GM21717 (cell line): ENCODE results near the gene ELANE.

Experiments used
- ATAC-seq: cut with Tn5 transposase; IDR thresholded peaks from one replicate; pipeline ENCODE4 v1.9.1; 2021; ENCODE audit warnings: mild to moderate bottlenecking, moderate library complexity; ENCODE audit not compliant: unreplicated experiment

ELANE gene

DNA sequence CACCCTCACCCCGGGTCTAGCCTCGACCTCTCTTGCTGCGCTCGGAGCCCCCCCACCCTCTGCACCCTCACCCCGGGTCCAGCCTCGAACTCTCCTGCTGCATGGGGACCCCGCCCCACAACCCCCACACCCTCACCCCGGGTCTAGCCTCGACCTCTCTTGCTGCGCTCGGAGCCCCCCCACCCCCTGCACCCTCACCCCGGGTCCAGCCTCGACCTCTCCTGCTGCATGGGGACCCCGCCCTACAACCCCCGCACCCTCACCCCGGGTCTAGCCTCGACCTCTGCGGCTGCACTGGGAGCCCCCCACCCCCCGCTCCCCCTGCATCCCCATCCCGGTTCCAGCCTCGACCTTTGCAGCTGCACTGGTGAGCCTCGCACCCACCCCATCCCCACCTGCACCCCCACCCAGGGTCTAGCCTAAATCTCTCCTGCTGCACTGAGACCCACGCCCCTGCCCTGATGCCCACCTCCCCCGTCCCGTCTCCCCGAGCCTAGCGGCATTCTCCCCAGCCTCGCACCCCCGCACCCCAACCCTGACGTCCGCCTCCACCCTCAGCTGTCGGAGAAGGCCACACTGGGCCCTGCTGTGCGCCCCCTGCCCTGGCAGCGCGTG lies 9.1 kb downstream of the ELANE start:
- no peak for ATAC-seq

DNA sequence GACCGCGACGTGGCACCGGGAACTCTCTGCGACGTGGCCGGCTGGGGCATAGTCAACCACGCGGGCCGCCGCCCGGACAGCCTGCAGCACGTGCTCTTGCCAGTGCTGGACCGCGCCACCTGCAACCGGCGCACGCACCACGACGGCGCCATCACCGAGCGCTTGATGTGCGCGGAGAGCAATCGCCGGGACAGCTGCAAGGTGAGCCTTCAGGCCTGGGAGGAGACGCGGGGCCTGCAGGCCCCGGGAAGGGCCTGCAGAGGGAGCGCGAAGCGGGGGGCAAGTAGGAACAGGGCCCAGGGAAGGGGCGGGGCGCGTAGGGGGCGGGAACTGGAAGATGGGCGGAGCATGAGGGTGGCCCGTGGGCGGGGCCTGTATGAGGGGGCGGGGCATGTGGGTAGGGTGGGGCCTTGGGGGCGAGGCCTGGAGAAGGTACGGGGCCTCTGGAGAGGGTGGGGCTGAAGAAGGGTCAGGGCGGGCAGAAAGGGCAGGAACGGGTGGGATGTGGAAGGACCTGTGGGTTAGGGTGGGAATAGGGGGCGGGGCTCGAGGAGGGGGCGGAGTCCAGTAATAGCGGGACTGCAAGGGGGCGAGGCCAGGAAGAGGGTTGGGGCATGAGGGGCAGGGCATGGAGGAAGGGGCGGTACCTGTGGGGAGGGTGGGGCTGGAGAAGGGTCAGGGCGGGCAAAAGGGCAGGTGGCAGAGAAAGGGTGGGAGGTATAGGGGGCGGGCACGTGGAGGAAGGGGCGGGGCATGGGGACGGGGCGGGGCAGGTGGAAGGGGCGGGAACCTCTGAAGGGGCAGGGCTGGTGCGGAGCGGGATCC lies 9.9 kb downstream of the ELANE start:
- no peak for ATAC-seq

DNA sequence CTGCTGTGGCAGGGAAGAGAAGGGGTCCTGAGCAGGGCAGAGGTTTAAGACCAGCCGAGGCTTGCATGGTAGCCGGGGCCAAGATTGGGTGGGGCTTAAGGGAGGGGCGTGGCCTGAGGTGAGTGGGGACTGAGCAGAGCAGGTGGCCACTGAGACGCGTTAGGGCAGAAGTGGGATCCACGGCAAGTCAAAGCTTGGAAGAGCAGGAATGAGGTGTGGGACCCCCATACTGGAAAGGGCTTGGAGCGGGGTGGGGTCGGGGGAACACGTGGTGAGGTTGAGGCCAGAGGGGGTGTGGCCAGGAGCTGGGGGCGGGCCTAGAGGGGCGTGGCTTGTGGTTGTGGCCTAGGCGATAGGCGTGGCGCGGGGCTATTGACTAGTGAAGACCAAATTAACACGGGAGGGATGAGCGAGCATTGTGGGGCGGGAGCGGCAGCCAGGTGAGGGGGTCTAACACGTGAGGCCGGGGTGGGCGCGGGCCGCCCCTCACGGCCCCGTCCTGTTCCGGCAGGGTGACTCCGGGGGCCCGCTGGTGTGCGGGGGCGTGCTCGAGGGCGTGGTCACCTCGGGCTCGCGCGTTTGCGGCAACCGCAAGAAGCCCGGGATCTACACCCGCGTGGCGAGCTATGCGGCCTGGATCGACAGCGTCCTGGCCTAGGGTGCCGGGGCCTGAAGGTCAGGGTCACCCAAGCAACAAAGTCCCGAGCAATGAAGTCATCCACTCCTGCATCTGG lies 10.6 kb downstream of the ELANE start:
- no peak for ATAC-seq

DNA sequence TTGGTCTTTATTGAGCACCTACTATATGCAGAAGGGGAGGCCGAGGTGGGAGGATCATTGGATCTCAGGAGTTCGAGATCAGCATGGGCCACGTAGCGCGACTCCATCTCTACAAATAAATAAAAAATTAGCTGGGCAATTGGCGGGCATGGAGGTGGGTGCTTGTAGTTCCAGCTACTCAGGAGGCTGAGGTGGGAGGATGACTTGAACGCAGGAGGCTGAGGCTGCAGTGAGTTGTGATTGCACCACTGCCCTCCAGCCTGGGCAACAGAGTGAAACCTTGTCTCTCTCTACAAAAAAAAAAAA lies 11.2 kb downstream of the ELANE start:
- ATAC-seq: no peak

DNA sequence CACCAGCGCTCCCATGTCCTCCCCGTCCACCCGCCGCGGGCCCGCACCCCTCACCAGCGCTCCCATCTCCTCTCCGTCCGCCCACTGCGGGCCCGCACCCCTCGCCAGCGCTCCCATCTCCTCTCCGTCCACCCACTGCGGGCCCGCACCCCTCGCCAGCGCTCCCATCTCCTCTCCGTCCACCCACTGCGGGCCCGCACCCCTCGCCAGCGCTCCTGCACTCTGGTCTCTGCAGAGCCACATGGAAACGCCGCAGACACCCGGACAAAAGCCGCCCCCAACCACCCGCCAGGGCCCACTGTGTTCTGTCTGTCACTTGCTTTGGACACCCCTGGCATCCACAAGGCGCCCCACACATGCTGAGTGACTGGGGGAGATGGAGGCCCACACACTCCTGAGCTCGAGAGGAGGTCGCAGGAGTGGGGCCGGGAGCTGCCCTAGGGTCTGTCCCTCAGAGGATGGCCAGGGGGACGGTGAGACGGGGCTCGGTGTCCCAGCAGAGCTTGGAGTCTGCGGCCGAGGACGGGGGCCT lies 14.7 kb downstream of the ELANE start:
- ATAC-seq: no peak

DNA sequence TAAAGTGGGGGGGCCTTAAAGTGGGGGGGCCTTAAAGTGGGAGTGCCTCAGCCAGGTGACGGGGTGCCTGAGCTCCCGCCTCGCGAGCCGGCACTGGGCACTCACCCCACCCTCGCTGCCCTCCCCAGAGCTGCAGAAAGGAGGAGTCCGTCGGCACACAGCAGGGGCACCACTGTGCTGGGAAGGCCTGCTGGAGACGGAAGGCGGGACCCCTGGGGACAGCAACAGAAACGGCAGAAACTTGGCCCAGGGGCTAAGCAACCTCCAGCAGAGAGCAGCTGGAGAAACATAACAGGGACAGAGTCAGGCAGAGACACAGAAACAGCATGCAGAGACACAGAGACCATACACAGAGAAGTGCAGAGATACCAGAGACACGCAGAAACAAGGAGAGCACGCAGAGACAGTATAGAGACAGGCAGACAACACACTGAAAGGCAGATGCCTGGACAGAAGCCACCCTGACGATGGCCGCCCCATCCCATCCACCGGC lies 15.2 kb downstream of the ELANE start:
- ATAC-seq: no peak

DNA sequence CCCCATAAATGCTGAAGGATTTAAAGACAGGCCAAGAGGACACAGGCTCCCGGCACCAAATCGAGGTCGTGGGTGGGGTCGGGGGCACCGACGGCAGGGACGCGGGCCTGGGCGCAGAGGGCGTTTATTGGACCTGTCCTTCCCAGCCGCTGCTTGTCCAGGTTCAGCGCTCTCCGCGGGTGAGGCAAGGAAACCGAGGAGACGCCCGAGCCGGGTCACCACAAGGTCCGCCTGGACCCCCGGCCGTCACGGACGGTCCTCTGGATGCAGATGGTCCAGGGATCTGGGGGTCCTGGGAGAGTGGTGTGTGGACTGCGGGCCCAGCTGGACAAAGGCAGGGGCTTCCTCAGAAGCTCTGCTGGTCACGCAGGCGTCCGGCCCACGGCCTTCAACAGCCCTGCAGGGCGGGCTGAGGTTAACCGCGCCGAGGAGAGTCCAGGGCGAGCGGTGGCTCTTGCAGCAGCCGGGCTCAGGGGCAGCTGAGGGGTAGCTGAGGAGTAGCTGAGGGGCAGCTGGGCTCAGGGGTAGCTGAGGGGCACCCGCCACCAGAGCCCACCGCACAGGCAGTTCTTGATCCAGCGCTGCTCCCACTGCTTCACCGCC lies 15.9 kb downstream of the ELANE start:
- ATAC-seq: no peak

DNA sequence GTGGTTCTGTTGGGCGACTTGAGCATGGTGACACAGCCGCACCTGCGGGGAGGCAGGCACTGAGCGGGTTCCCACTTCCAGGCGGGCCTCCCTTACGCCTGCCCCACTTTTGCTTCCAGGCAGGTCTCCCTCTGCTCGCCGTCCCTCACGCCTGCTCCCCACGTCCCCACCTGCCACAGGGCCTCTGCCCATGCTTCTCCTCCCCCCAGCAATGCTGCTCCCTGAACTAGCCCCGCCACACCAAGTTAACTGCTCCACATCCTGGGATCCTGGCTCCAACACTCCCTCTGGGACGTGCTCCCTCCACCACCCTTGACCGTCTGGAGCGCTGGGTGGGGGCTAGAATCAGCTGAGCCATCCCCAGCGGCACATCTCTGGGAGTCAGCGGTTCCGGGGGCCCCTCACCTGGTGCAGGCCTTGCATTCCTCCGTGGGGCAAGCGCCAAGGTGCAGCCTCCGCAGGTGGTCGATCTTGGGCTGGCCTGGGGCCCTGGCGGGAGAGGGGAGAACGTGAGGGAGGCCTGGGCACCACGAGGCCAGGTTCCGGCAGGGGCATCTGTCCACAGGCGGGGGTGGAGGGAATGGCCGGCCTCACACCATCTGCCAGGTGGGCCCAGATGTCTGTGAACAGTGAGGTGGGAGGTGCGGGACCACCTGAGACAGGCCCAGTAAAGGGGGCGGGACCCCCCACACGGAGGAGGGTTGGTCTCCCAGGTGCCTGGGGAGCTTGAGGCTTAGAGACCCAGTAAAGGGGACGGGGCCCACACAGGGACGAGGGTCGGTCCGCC lies 16.5 kb downstream of the ELANE start:
- no peak for ATAC-seq

DNA sequence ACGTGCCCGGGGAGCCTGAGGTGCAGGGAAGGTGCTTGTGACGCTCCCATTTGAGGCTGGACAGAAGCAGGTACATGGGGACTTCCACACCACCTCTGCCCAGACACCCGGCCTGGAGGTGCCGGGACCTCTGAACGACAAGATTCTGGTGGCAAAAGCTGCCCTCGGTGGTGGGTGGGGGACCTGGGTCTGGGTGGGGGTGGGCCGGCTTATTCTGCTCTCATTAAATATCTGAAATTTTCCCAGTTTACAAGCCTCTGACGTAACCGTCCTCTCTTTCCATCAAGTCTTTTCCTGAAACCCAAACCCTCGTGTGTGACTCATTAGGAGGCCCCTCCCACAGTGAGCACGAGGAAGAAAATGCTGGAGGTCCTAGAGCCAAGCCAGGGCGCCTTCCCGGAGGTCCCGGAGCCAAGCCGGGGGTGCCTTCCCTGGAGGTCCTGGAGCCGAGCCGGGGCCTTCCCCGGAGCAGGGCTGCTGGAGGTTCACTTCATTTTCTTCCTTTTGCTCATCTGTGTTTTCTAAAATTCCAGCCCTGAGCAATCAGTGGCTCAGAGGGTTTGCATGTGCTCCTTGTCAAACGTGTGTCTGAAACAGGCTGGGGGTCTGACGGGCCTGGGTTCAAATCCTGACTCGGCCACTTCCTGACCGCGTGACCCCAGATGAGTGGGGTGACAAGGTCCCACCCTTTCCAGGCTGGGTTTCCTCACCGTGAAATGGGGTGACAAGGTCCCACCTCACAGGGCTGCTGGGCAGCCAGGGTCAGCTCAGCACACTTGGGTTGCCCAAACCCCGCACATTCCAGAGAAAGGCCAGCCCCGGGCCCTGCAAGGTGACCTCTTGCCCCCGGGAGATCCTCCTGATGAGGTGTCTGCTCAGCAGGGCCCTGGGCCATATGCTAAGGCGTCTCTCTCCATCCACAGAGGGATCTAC lies 17.4 kb downstream of the ELANE start:
- ATAC-seq: no peak

DNA sequence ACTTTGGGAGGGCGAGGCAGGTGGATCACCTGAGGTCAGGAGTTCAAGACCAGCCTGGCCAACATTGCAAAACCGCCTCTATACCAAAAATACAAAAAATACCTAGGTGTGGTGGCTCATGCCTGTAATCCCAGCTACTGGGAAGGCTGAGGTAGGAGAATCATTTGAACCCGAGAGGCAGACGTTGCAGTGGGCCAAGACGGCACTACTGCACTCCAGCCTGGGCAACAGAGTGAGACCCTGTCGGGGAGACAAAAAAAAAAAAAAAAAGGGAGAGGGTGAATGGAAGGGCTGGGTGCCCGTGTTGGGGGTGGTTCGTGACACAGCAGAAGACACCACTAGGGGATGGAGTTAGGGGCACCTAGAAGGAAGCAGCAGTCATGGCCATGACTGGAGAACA lies 18.2 kb downstream of the ELANE start:
- ATAC-seq: no peak

DNA sequence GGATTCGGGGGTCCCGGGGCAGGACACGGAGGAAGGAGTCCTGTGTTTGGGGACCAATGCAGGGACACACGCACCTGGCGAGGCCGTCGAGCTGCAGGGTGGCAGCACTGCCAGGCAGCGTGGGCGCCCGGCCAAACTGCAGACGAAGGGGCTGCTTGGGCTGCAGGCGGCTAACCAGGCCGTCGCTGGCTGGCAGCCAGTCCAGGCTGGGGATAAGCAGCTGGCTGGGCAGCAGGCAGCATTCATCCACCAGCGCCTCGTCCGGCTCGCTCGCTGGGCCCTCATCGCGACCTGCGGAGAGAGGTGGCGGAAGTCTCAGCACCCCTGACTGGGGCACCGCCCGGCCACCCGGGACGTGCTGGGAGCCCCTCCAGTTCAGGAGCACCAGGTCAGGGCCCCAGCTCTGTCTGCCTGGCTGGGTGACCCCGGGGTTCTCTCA lies 18.9 kb downstream of the ELANE start:
- ATAC-seq: no peak

DNA sequence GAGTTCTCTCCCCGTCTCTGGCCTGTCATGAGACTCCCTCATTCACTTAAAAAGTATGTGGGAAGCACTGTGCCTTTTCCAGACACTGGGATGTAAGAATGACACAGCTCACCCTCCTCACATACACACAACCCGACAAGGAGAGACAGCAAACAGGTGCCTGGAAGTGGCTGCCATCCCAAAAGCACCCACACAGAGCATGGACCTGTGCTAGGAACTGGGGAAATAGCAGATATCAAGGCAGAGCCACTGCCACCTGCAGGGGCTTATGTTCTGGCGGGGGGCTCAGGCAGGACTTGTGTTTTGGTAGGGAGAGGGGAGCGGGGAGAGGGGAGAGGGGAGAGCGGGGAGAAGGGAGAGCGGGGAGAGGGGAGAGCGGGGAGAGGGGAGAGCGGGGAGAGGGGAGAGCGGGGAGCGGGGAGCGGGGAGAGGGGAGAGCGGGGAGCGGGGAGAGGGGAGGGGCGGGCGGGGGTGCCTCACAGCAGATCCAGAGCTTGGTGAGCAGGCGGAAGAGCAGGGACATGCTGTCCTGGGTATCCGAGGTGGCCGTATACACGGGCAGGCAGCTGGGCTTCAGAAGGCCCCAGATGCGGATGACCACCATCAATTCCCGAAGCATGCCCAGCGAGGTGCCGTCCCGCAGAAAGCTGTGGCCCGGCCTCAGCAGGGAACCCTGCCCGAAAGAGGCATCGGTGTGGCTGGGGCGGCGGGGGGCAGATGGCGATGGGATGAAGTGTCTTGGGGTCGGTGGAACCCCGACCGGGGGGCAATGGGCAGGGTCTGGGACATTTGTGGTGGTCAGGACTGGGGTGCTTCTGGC lies 19.6 kb downstream of the ELANE start:
- ATAC-seq: no peak

DNA sequence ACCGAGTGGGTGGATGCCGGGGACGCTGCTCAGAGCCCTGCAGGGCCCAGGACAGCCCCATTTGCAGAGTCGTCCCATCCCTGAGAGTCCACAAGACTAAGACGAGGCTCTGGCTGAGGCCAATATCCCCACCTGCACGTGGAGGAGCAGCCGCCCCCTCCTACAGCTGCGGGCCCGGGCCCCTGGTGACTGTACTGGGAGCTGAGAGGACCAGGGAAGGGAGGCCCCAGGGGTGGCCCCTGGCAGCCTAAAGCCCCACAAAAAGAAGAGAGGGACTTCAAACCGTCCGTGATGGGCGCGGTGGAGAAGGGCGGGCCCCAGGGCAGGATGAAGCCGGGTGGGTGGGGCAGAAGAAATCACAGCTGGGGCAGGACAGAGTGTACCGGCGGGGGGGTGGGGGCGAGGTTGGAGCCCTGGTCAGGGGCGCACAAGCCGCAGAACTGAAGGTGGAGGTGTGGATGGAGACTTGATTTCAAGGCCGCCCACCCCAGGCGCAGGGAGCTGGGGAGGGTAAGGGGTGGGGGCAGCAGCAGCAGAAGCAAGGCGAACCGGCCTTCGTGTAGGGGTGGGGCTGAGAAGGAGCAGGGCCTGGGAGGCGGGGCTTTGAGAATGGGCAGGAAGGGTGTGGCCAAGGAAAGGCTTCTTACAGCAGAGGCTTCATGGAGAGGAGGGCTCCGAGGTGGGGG lies 20.3 kb downstream of the ELANE start:
- ATAC-seq: no peak

DNA sequence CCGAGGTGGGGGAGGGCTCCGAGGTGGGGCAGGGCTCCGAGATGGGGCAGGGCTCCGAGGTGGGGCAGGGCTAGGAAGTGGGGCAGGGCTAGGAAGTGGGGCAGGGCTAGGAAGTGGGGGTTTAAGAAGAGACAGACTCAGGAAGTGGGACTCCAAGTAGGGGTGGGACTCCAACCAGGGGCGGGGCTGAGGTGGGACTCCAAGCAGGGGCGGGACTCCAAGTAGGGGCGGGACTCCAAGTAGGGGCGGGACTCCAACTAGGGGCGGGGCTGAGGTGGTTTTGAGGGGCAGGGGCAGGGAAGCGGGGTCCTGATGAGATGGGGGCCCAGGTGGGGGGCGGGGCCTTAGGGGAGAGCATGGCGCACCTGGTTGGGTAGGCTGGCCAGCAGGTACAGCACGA lies 21.0 kb downstream of the ELANE start:
- no peak for ATAC-seq

DNA sequence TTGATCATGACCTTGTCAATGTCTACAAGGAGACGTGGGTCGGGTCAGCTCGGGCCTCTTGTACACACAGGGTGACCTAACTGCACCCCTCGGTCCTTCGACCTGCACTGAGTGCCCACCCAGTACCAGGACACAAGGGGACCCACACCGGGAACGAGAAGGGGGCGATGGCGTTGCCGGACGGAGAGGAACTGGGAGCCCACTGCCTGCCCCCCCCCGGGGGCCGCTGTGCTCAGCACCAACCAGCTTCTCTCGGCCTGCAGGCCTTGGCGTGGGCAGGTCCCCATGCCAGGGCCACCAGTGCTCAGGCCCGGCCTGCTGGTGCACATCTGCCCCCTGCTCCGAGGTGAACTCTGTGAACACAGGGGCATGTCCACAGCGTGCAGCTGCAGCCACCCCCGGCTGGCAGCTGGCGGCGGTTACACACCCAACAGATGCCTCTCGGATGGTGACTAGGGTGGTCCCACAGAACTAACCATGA lies 21.5 kb downstream of the ELANE start:
- no peak for ATAC-seq

DNA sequence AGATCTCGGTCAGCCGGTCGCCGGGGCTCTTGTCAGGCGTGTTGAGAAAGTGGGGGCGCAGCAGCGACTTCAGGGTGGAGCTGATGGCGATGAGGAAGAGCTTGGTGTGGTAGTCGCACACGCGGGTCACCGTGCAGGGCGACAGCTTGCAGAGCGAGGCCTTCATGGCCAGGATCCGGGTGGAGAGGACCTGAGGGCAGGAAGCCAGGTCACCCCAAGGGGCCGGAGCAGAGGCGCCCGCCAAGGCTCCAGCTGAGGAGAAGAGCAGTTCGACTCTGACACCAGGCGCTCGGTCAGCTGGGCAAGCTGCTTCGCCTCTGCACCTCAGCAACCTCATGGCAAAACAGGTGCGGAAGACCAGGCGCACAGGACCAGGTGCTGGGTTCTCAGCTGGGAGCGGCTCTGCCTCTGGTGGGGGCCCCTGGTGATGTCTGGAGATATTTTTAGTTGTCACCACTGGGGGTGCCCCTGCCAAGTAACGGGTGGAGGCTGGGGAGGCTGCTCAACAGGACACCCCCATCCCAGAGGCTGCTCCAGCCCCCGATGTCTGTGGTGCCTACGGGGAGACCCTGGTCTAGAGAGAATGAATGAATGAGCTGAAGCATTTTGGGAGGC lies 23.3 kb downstream of the ELANE start:
- ATAC-seq: no peak

DNA sequence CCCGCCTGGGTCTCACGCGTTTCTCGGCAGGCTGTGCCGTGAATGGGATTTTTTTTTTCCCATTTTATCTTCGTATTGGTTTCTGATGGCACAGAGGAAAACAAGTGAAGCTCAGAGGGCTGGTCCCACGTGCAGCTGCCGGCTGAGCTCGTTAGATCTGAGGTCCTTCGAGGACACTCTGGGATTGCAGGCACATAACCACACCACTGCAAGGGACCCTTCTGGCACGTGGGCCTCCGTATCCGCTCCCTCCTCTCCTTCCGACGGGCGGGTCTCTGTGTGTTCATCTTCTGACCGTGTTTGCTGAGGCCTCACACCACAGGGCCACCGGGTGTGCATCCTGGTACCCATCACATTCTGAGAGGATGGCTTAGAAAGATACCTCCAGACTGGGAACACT lies 24.0 kb downstream of the ELANE start:
- no peak for ATAC-seq
